ENCODE results near the gene APOA5. TPM values are rescaled to one million over a fixed set of nuclear protein-coding genes. Genes with fewer than 3 reads are reported as not detected.

The APOA5 gene
- 0.09 to 0.32 TPM (median 0.20 TPM) in 3 replicates for total RNA-seq (2021)
- not detected for Bru-seq, nascent RNA
- long read RNA-seq, experiment 1, partial matches to known transcripts, result 0 of 2 reads
- long read RNA-seq, experiment 1, other reads (novel, unspliced or antisense), result 2 of 2 reads
- long read RNA-seq, experiment 2, result 0 reads
- long read RNA-seq, experiment 3, result 0 reads

GRCh38 chr11:116791813-116792143 lies at the start of gene APOA5:
APOA5 (minus strand) TSS chr11:116791879; CDS start chr11:116791860, 19 bp downstream.
- ATAC-seq, result no peak
- peaks cover 22% of the 10 kb centered on the region for H3K4me1 Mint-ChIP-seq
- peaks cover 26% of the 10 kb centered on the region for H3K27me3 Mint-ChIP-seq (ENCODE audit: low read depth)
- no peaks in the 10 kb centered on the region for H3K9me3 Mint-ChIP-seq
- TF ChIP-seq CREB1 (CRISPR knock-in tag; IDR thresholded peaks at IDR 0.05) (no peak), ZNF317 (CRISPR knock-in tag; IDR thresholded peaks at IDR 0.05; ENCODE audit: borderline replicate concordance, low read depth) (no peak), ZNF219 (CRISPR knock-in tag; IDR thresholded peaks at IDR 0.05; ENCODE audit: borderline replicate concordance) (no peak), ZNF396 (CRISPR knock-in tag; IDR thresholded peaks at IDR 0.05; ENCODE audit: borderline replicate concordance) (no peak), RORB (CRISPR knock-in tag; IDR thresholded peaks at IDR 0.05) (no peak), GTF2I (CRISPR knock-in tag; conservative IDR thresholded peaks at IDR 0.05) (no peak), SP1 (CRISPR knock-in tag; conservative IDR thresholded peaks at IDR 0.05) (no peak)
- TF ChIP-seq, protein P1, sequence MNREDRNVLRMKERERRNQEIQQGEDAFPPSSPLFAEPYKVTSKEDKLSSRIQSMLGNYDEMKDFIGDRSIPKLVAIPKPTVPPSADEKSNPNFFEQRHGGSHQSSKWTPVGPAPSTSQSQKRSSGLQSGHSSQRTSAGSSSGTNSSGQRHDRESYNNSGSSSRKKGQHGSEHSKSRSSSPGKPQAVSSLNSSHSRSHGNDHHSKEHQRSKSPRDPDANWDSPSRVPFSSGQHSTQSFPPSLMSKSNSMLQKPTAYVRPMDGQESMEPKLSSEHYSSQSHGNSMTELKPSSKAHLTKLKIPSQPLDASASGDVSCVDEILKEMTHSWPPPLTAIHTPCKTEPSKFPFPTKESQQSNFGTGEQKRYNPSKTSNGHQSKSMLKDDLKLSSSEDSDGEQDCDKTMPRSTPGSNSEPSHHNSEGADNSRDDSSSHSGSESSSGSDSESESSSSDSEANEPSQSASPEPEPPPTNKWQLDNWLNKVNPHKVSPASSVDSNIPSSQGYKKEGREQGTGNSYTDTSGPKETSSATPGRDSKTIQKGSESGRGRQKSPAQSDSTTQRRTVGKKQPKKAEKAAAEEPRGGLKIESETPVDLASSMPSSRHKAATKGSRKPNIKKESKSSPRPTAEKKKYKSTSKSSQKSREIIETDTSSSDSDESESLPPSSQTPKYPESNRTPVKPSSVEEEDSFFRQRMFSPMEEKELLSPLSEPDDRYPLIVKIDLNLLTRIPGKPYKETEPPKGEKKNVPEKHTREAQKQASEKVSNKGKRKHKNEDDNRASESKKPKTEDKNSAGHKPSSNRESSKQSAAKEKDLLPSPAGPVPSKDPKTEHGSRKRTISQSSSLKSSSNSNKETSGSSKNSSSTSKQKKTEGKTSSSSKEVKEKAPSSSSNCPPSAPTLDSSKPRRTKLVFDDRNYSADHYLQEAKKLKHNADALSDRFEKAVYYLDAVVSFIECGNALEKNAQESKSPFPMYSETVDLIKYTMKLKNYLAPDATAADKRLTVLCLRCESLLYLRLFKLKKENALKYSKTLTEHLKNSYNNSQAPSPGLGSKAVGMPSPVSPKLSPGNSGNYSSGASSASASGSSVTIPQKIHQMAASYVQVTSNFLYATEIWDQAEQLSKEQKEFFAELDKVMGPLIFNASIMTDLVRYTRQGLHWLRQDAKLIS (CRISPR knock-in tag; IDR thresholded peaks at IDR 0.05; ENCODE audit: borderline replicate concordance), result no peak
- TF ChIP-seq, protein P2, sequence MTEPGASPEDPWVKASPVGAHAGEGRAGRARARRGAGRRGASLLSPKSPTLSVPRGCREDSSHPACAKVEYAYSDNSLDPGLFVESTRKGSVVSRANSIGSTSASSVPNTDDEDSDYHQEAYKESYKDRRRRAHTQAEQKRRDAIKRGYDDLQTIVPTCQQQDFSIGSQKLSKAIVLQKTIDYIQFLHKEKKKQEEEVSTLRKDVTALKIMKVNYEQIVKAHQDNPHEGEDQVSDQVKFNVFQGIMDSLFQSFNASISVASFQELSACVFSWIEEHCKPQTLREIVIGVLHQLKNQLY (CRISPR knock-in tag; IDR thresholded peaks at IDR 0.05), result no peak
- no peak for DNase-seq (ENCODE audit: low spot score)
- H3K4me3 Mint-ChIP-seq, result peak within 1 kb of the TSS; percentile 40
- POLR2A ChIA-PET, result interaction anchor here (0.6 to 1.2 kb wide), 2 partner anchors 44 to 306 kb away, joined by 3 to 8 read pairs; partner anchors contain the start of gene SIK3
- no peak within 1 kb of the TSS for H3K27ac Mint-ChIP-seq
- CTCF ChIA-PET, result interaction anchor here (0.6 to 8.7 kb wide), 56 partner anchors 8 to 440 kb away, joined by 3 to 358 read pairs (median 5); partner anchors contain the start of genes APOA1, APOA4, APOC3 and BUD13
- H3K36me3 Mint-ChIP-seq, result peaks cover 5% of the 10 kb centered on the region; the same call in 1 of the 2 replicates

DNA sequence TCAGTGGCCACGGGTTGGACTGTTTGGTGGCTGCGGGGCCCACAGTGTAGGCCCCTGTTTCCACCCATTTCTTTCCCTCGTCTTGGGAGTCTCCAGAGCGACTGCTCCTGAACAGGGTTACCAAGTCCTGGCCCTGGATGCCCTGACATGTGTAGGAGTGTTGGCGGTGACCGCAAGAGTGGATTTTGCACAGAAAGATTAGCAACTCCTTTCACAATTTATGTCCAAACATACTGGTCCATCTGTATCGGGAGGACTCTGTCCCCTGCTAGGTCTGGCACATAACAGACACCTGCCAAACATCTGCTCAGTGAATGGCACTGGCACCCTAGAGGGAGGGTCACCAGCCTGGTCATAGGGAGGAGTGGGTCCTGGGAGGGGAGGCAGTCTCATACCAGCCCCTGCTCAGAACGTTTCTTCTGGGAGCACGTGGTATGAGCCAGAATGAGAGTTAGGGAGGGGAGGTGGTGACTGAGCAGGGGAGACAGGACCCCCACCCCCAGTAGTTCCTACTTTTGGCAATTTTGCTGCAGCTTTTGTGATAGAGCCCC lies 49.1 kb upstream of the APOA5 start:
- no peaks in the 10 kb centered on the region for H3K9me3 Mint-ChIP-seq
- H3K27me3 Mint-ChIP-seq (ENCODE audit: low read depth), result no peaks in the 10 kb centered on the region
- POLR2A ChIA-PET, result no interaction called here
- no peak overlapping the region for H3K4me3 Mint-ChIP-seq
- no peak for ATAC-seq
- H3K27ac Mint-ChIP-seq, result 0 out of 2 replicates have a peak overlapping the region, but pooled peaks have one; percentile 36
- no peak for TF ChIP-seq MAX (CRISPR knock-in tag; IDR thresholded peaks at IDR 0.05)
- TF ChIP-seq, protein P3, sequence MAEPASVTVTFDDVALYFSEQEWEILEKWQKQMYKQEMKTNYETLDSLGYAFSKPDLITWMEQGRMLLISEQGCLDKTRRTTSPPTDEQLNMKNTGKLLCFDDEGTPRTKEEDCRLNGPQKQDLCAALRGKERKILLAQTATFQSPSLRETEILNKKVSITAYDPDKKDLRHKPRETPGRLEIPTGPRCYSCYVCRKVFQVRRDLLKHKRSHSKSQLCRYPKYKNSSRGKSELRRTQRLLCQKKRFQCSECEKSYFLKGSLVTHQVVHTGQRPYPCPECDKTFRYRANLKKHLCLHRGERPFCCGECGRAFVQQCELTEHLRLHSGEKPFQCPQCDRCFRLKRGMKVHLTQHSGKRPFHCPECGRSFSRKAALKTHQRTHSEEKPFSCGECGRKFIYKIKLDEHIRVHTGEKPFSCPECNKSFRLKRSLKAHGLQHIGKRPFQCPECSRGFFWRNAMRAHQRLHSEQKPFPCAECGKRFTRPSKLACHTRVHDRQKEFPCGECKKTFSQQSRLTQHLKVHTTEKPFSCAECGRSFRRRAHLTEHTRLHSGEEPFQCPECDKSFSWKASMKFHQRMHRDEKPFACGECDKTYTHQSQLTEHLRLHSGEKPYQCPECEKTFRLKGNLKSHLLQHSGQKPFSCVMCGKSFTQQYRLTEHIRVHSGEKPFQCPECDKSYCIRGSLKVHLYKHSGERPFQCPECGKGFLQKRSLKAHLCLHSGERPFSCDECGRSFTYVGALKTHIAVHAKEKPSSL (CRISPR knock-in tag; conservative IDR thresholded peaks at IDR 0.05), result no peak
- no peak for TF ChIP-seq NR2C2 (CRISPR knock-in tag; IDR thresholded peaks at IDR 0.05)
- no peak for TF ChIP-seq ZNF671 (CRISPR knock-in tag; IDR thresholded peaks at IDR 0.05)
- DNase-seq (ENCODE audit: low spot score), result no peak
- H3K36me3 Mint-ChIP-seq, result peaks cover 6% of the 10 kb centered on the region
- CTCF ChIA-PET, result interaction anchor here (0.6 to 1.2 kb wide), 3 partner anchors 28 to 76 kb away, joined by 3 read pairs; partner anchors contain the start of gene APOA5
- peaks cover 11% of the 10 kb centered on the region for H3K4me1 Mint-ChIP-seq

- TF ChIP-seq CREM (CRISPR knock-in tag; IDR thresholded peaks at IDR 0.05), result no peak
- TF ChIP-seq ZNF671 (CRISPR knock-in tag; IDR thresholded peaks at IDR 0.05), result no peak
- TF ChIP-seq, protein P4, sequence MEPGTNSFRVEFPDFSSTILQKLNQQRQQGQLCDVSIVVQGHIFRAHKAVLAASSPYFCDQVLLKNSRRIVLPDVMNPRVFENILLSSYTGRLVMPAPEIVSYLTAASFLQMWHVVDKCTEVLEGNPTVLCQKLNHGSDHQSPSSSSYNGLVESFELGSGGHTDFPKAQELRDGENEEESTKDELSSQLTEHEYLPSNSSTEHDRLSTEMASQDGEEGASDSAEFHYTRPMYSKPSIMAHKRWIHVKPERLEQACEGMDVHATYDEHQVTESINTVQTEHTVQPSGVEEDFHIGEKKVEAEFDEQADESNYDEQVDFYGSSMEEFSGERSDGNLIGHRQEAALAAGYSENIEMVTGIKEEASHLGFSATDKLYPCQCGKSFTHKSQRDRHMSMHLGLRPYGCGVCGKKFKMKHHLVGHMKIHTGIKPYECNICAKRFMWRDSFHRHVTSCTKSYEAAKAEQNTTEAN (CRISPR knock-in tag; IDR thresholded peaks at IDR 0.05), result no peak
- no peak for TF ChIP-seq HMGXB4 (CRISPR knock-in tag; IDR thresholded peaks at IDR 0.05)
- TF ChIP-seq RORB (CRISPR knock-in tag; IDR thresholded peaks at IDR 0.05), result no peak
- TF ChIP-seq GABPB1 (CRISPR knock-in tag; IDR thresholded peaks at IDR 0.05), result no peak
- no peak for TF ChIP-seq JAZF1 (CRISPR knock-in tag; IDR thresholded peaks at IDR 0.05)
- TF ChIP-seq ZNF263 (CRISPR knock-in tag; IDR thresholded peaks at IDR 0.05; ENCODE audit: low read depth), result no peak
- no peak for TF ChIP-seq ZBTB21 (CRISPR knock-in tag; IDR thresholded peaks at IDR 0.05; ENCODE audit: borderline replicate concordance)
- peaks cover 14% of the 10 kb centered on the region for H3K4me1 Mint-ChIP-seq
Observed at GRCh38 chr11:116840224-116840745, 48.6 kb upstream of the APOA5 start.

More at GRCh38 chr11:116840224-116840745, 48.6 kb upstream of the APOA5 start:
- ChIA-PET CTCF (interaction anchor here (1.1 to 1.6 kb wide), 3 partner anchors 19 to 50 kb away, joined by 3 to 9 read pairs (median 3); partner anchors contain the start of gene APOA5), POLR2A (no interaction called here)
- Mint-ChIP-seq H3K36me3 (peaks cover 4% of the 10 kb centered on the region; the same call in 1 of the 2 replicates), H3K9me3 (no peaks in the 10 kb centered on the region), H3K27me3 (ENCODE audit: low read depth) (peaks cover 5% of the 10 kb centered on the region), H3K27ac (0 out of 2 replicates have a peak overlapping the region, but pooled peaks have one; percentile 36), H3K4me3 (no peak overlapping the region)
- DNase-seq (ENCODE audit: low spot score), result no peak
- peak; percentile 38 for ATAC-seq

Measured in WTC11 (cell line).